ENCODE measurements around the gene NCS1. TPM values are rescaled to one million over a fixed set of nuclear protein-coding genes. Genes with fewer than 3 reads are reported as not detected.

NCS1 gene
- total RNA-seq, 3 donors from 2014 or later, result 4.1 to 196 (median 10.7) TPM

- Histone ChIP-seq H3K9me3 (no peaks in the 10 kb centered on the region), H3K36me3 (ENCODE audit: low read depth) (no peaks in the 10 kb centered on the region), H3K4me3 (no peak overlapping the region), H3K4me1 (ENCODE audit: low read depth) (peaks cover 16% of the 10 kb centered on the region)
- TF ChIP-seq, protein P1, sequence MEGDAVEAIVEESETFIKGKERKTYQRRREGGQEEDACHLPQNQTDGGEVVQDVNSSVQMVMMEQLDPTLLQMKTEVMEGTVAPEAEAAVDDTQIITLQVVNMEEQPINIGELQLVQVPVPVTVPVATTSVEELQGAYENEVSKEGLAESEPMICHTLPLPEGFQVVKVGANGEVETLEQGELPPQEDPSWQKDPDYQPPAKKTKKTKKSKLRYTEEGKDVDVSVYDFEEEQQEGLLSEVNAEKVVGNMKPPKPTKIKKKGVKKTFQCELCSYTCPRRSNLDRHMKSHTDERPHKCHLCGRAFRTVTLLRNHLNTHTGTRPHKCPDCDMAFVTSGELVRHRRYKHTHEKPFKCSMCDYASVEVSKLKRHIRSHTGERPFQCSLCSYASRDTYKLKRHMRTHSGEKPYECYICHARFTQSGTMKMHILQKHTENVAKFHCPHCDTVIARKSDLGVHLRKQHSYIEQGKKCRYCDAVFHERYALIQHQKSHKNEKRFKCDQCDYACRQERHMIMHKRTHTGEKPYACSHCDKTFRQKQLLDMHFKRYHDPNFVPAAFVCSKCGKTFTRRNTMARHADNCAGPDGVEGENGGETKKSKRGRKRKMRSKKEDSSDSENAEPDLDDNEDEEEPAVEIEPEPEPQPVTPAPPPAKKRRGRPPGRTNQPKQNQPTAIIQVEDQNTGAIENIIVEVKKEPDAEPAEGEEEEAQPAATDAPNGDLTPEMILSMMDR (IDR thresholded peaks at IDR 0.05), result no peak
- ATAC-seq (peak; percentile 96), DNase-seq (peak; percentile 76 to 85 (median 80))
- intact Hi-C loops (cut with DNase I, micrococcal nuclease), result no loop called here
Measured at GRCh38 chr9:130186839-130187522, 14.8 kb downstream of the NCS1 start.

GRCh38 chr9:130187523-130187846 is 15.3 kb downstream of the NCS1 start:
- H3K4me3 ChIP-seq, result no peak overlapping the region
- no peaks in the 10 kb centered on the region for H3K9me3 ChIP-seq
- ATAC-seq (peak; percentile 46), DNase-seq (no peak)
- intact Hi-C loops (cut with DNase I, micrococcal nuclease), result no loop called here
- H3K4me1 ChIP-seq (ENCODE audit: low read depth), result peaks cover 11% of the 10 kb centered on the region
- TF ChIP-seq, protein P1 (IDR thresholded peaks at IDR 0.05), result no peak
- no peaks in the 10 kb centered on the region for H3K36me3 ChIP-seq (ENCODE audit: low read depth)

DNA sequence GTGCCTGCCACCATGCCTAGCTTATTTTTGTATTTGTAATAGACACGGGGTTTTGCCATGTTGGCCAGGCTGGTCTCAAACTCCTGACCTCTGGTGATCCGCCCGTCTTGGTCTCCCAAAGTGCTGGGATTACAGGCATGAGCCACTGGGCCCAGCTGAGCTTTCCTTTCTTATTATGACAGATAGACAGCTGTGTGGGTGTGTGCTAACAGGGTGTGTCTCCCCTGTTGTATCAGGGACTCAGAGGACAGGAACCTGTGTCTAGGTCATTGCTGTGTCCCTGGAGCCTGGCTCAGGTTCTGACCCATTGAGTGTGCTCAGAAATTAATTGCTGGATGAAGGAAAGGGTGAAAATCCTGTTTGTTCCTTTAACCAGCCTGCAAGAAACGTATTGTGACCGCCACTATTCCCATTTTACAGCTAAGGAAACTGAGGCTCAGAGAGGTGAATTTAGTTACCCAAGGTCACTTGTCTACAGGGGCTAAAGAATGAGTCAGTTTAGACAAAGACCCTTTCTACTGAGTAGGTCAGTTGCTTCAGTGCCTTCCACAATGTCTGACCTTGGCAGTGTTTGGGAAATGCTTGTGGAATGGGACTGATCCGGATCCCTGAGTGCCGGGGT is 16.8 kb downstream of the NCS1 start:
- Histone ChIP-seq H3K4me3 (no peak overlapping the region), H3K36me3 (ENCODE audit: low read depth) (no peaks in the 10 kb centered on the region), H3K9me3 (no peaks in the 10 kb centered on the region), H3K4me1 (ENCODE audit: low read depth) (peaks cover 7% of the 10 kb centered on the region)
- TF ChIP-seq, protein P1 (IDR thresholded peaks at IDR 0.05), result no peak
- DNase-seq (peak in 1 of 3 donors; percentile 65), ATAC-seq (peak; percentile 62)
- intact Hi-C loops (cut with DNase I, micrococcal nuclease), result no loop called here

DNA sequence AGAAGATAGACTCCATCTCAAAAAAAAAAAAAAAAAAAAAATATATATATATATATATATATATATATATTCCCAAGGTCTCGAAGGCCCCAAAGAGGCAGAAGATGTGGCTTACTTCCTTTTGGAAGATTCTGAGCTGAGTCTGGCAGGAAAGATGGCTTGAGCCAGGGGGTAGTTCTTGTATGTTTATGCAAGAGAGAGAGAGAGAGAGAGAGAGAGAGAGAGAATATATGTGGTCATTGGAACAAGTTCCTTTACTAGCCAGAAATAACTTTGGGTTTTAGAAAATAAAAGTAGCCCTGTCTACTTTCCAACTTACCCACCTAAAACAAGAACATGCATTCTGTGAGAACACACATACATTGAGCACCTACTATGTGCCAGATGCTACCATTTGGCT is 17.6 kb downstream of the NCS1 start:
- H3K36me3 ChIP-seq (ENCODE audit: low read depth), result no peaks in the 10 kb centered on the region
- DNase-seq, result no peak
- intact Hi-C loops (cut with DNase I, micrococcal nuclease), result no loop called here
- peaks cover 7% of the 10 kb centered on the region for H3K4me1 ChIP-seq (ENCODE audit: low read depth)
- ATAC-seq, result no peak
- H3K4me3 ChIP-seq, result no peak overlapping the region
- TF ChIP-seq, protein P1 (IDR thresholded peaks at IDR 0.05), result no peak
- no peaks in the 10 kb centered on the region for H3K9me3 ChIP-seq

DNA sequence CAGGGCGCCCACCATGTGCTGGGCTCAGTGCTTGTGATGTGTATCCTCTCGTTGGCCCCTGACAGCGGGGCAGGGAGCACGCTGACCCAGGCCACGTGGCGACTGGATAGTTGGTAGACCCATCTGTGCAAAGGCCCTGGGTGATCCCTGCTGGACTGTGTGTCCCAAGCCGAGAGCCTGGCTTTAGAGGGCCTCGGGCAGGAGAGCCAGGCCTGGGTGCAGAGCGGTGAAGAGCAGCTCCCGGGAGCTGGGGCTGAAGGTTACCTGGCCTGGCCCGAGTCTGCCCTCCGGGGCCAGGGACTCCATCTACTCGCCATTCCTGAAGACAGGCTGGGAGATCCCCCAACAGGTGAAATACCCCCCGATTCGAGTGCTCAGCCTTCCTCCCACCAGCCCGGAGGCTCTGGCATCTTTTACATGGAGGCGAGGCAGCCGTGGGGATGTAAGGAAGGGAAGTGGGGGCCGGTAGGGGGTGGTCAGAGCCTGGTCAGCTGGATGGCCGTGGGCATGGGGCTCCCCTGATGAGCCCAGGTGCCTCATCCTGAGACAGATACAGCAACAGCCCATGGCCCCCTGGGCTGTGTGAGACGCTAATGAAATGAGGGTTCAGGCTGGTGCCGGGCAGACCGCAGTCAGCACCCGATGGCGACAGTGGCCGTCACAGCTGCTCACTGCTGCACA is 19.0 kb downstream of the NCS1 start:
- ATAC-seq, result no peak
- peaks cover 7% of the 10 kb centered on the region for H3K4me1 ChIP-seq (ENCODE audit: low read depth)
- no peaks in the 10 kb centered on the region for H3K36me3 ChIP-seq (ENCODE audit: low read depth)
- no peaks in the 10 kb centered on the region for H3K9me3 ChIP-seq
- no peak for DNase-seq
- H3K4me3 ChIP-seq, result no peak overlapping the region
- TF ChIP-seq, protein P1 (IDR thresholded peaks at IDR 0.05), result no peak
- intact Hi-C loops (cut with DNase I, micrococcal nuclease), result no loop called here

Data from mucosa of descending colon (tissue), 3 donors.